K562 (cell line): ENCODE results near the gene POU3F1. TPM values are rescaled to one million over a fixed set of nuclear protein-coding genes. Genes with fewer than 3 reads are reported as not detected.
"Not testable (repeated sequence)": the region's sequence is repeated elsewhere in the genome, so short reads cannot be mapped to it uniquely, and the experiment has no call there.

Experiments
- ATAC-seq: fragments of 200-7000 bp; cut with Tn5 transposase; 3 replicates; pipeline ENCODE4 v1.9.1; 2020; ENCODE audit warnings: moderate library complexity
- BruUV-seq: library from RNA; stranded (reverse); fragments of 400-500 nt; replicated peaks from 2 replicates; lab custom pipeline; 2021; lab: Mats Ljungman, UMichigan
- CTCF ChIA-PET: fragments of 300-600 bp; formaldehyde crosslinking; extraction: SDS; loops from one replicate; lab custom pipeline; 2021; ENCODE audit warnings: low intra/inter-chr PET ratio; lab: Yijun Ruan, JAX
- POLR2A ChIA-PET: fragments of 300-600, 350-650 bp; sonication (Branson Sonifier 250); formaldehyde crosslinking; extraction: SDS; loops from one replicate; lab custom pipeline; 2021; ENCODE audit warnings: antibody characterized with exemption, inconsistent platforms; lab: Yijun Ruan, JAX
- DNase-seq, 4 experiments: peaks; one replicate each; pipeline versions ENCODE4 v3.0.0 to v3.0.0-alpha.2; 2011 to 2018; ENCODE audit warnings: low spot score in 3 of 4, mixed read lengths in 3 of 4; ENCODE audit errors: extremely low read depth in 1 of 4
- FAIRE-seq: peaks from 2 replicates; lab custom pipeline; 2011; peaks lifted over from hg19 to GRCh38; lab: Jason Lieb, UNC
- H2AFZ ChIP-seq: 2 replicates; pipeline ENCODE4 v1.6.0; 2011; ENCODE audit warnings: low read depth, low read length, control low read depth, inconsistent platforms
- H3K27ac ChIP-seq: fragments of 200-600 bp; 3 replicates; pipeline ENCODE4 v1.8.0; 2011; ENCODE audit warnings: low read depth, mild to moderate bottlenecking, control low read depth, inconsistent platforms, low read length, moderate library complexity, mixed read lengths; ENCODE audit errors: extremely low read depth
- H3K27me3 ChIP-seq, 2 experiments: fragments of 300-600 bp in 1 of 2; 2 replicates in 1 of 2; 3 replicates in 1 of 2; pipeline versions ENCODE4 v1.6.0 to v1.8.0; 2011; ENCODE audit warnings: inconsistent platforms in 2 of 2, low read length in 2 of 2, mild to moderate bottlenecking in 1 of 2, mixed read lengths in 1 of 2, moderate library complexity in 1 of 2; ENCODE audit not compliant: control insufficient read depth in 2 of 2, insufficient read depth in 2 of 2
- H3K36me3 ChIP-seq: fragments of 300-600 bp; 3 replicates; pipeline ENCODE4 v1.8.0; 2011; ENCODE audit warnings: mild to moderate bottlenecking, low read length, inconsistent platforms; ENCODE audit not compliant: control insufficient read depth, insufficient read depth
- H3K4me1 ChIP-seq, 2 experiments: fragments of 200-600 bp in 1 of 2; replicated peaks in 1 of 2; 2 replicates in 1 of 2; 3 replicates in 1 of 2; pipeline versions ENCODE4 v1.5.1 to v1.8.0; 2011; ENCODE audit warnings: inconsistent platforms in 2 of 2, low read length in 2 of 2, mild to moderate bottlenecking in 1 of 2, mixed read lengths in 1 of 2, moderate library complexity in 1 of 2; ENCODE audit not compliant: control insufficient read depth in 2 of 2, insufficient read depth in 2 of 2
- H3K4me2 ChIP-seq: 2 replicates; pipeline ENCODE4 v1.6.1; 2011; ENCODE audit warnings: low read length, control low read depth, inconsistent platforms, mixed read lengths; ENCODE audit not compliant: insufficient read depth
- H3K4me3 ChIP-seq: fragments of 200-600 bp; sonication (generic), shearing (Covaris generic); 2 replicates; pipeline ENCODE4 v1.5.1; 2016; ENCODE audit warnings: control low read depth, inconsistent platforms
- H3K79me2 ChIP-seq: fragments of 200-600 bp; 3 replicates; pipeline ENCODE4 v1.8.0; 2011; ENCODE audit warnings: low read length, inconsistent platforms; ENCODE audit not compliant: control insufficient read depth, insufficient read depth
- H3K9ac ChIP-seq, 2 experiments: 2 replicates each; pipeline versions ENCODE4 v1.6.0 to v1.6.1; 2011; ENCODE audit warnings: low read depth in 2 of 2, low read length in 2 of 2, control low read depth in 1 of 2, inconsistent platforms in 1 of 2, mild to moderate bottlenecking in 1 of 2, mixed read lengths in 1 of 2; ENCODE audit not compliant: insufficient read depth in 1 of 2
- H3K9me1 ChIP-seq: one replicate; pipeline ENCODE4 v1.6.0; 2011; ENCODE audit warnings: inconsistent platforms, mild to moderate bottlenecking, low read length, moderate library complexity; ENCODE audit not compliant: control insufficient read depth, insufficient read depth
- H3K9me3 ChIP-seq: replicated peaks from 2 replicates; pipeline ENCODE4 v1.5.1; 2011; ENCODE audit warnings: low read depth, low read length, inconsistent platforms; ENCODE audit not compliant: control insufficient read depth, insufficient read depth
- H4K20me1 ChIP-seq: replicated peaks from 2 replicates; pipeline ENCODE4 v1.6.1; 2011; ENCODE audit warnings: low read length, inconsistent platforms, mixed read lengths; ENCODE audit not compliant: control insufficient read depth, insufficient read depth
- GATAD2B ChIP-seq: fragments of 450-650 bp; IDR thresholded peaks from 2 replicates; pipeline ENCODE4 v1.6.1; 2017; ENCODE audit warnings: mild to moderate bottlenecking, borderline replicate concordance
- ZNF121 ChIP-seq: sonication (generic); formaldehyde crosslinking; conservative IDR thresholded peaks from 2 replicates; pipeline ENCODE4 v1.8.0; 2022; ENCODE audit warnings: missing genetic modification reagents
- WGBS: fragments of 100-300 bp; shearing (Covaris generic); methylation state at CpG from one replicate; pipeline ENCODE4 v1.1.6; 2016; ENCODE audit warnings: low coverage, mixed read lengths; ENCODE audit not compliant: insufficient coverage; ENCODE audit errors: missing lambda C conversion rate; 5-methylcytosine and 5-hydroxymethylcytosine counted together
- in situ Hi-C: fragments of 300-500 bp; cut with MboI; formaldehyde crosslinking; loops from 4 replicates; pipeline ENCODE4 v1.15.0; 2018; ENCODE audit warnings: inconsistent platforms, mixed read lengths
- intact Hi-C: fragments of 100-400 bp; cut with micrococcal nuclease; formaldehyde crosslinking; loops from 2 replicates; pipeline ENCODE4 v1.14.2; 2022
- polyA plus RNA-seq, 8 experiments: library from polyadenylated mRNA; depleted of rRNA in 4 of 8; stranded (reverse) in 5 of 8; unstranded in 3 of 8; fragments of >200 nt; fragmentation: Nextera tagmentation in 2 of 8; fragmentation: Illumina TruSeq in 1 of 8; extraction: Ambion mirVana in 2 of 8; extraction: Trizol in 1 of 8; gene quantifications; 2 replicates each; pipeline versions ENCODE4 v1.2.1 to v1.2.3, GENCODE V29; 2011 to 2014; ENCODE audit warnings: inconsistent platforms in 1 of 8, missing spikeins in 1 of 8
- total RNA-seq, 7 experiments: library from RNA; depleted of rRNA in 6 of 7; stranded (reverse); fragments of >200 nt in 6 of 7; fragmentation: Illumina TruSeq in 2 of 7; extraction: Trizol in 2 of 7; gene quantifications; 2 replicates each; pipeline versions ENCODE4 v1.2.1 to v1.2.3, GENCODE V29; 2011 to 2021; ENCODE audit warnings: low replicate concordance in 1 of 7
- TF ChIP-seq, protein P1 (sequence below): fragments of 450-650 bp; IDR thresholded peaks from 2 replicates; pipeline ENCODE4 v1.6.1; 2016; ENCODE audit warnings: mild to moderate bottlenecking, moderate library complexity

The POU3F1 gene
- total and polyA plus RNA-seq, 9 of the 15 experiments (the other 6 are each of a cell fraction or from before 2014, with no cell fraction given): 0.09 TPM; not detected in 8

- H2AFZ ChIP-seq, FAIRE-seq, CTCF ChIA-PET, H3K4me2 ChIP-seq, H3K9ac ChIP-seq, H3K27me3 ChIP-seq, H3K4me3 ChIP-seq, H3K9me1 ChIP-seq, H3K36me3 ChIP-seq, H3K9me3 ChIP-seq, ATAC-seq: not testable (repeated sequence)
- intact Hi-C loops: loop anchor here (10.0 kb wide), 1 partner anchor 472 kb away; no protein-coding TSS in a partner anchor
- in situ Hi-C loops: loop anchor here (25.0 kb wide), 1 partner anchor 554 kb away; no protein-coding TSS in a partner anchor
- Histone ChIP-seq H3K4me1 (peaks cover 19 to 34% of the 10 kb centered on the region in 2 experiments), H4K20me1 (peaks cover 18% of the 10 kb centered on the region)
- 47% methylated on average over 2 of the region's 2 CpGs for WGBS
- peak; percentile 95 for TF ChIP-seq ZNF121 (CRISPR knock-in tag)
- TF ChIP-seq, all 486 proteins: peak for 1; not testable (repeated sequence) for 485
- BruUV-seq, H3K27ac ChIP-seq, H3K79me2 ChIP-seq, DNase-seq: not testable (repeated sequence)
- POLR2A ChIA-PET: interaction anchor here (0.5 to 1.0 kb wide), 3 partner anchors 14 to 602 kb away, joined by 3 read pairs; no protein-coding TSS in a partner anchor
These were observed 13.6 kb downstream of the POU3F1 start for GRCh38 chr1:38032992-38033391.

GRCh38 chr1:38031513-38031866 lies 15.1 kb downstream of the POU3F1 start:
- in situ Hi-C loops: loop anchor here (25.0 kb wide), 1 partner anchor 556 kb away; no protein-coding TSS in a partner anchor
- H3K9ac ChIP-seq: peak overlapping the region in 1 of 2 experiments; percentile 3; a peak in 1 of 4 replicates
- no peak overlapping the region for H3K4me3 ChIP-seq
- no peaks in the 10 kb centered on the region for H3K9me3 ChIP-seq
- no peaks in the 10 kb centered on the region for H3K79me2 ChIP-seq
- ChIA-PET POLR2A (no interaction called here), CTCF (no interaction called here)
- H4K20me1 ChIP-seq: peaks cover 14% of the 10 kb centered on the region
- peaks cover 10 to 38% of the 10 kb centered on the region in 2 experiments; a peak in 4 of 5 replicates for H3K4me1 ChIP-seq
- ATAC-seq: no peak
- no peaks in the 10 kb centered on the region for H3K9me1 ChIP-seq
- H3K27ac ChIP-seq: no peak overlapping the region
- no peak for DNase-seq
- FAIRE-seq: peak; percentile 46
- H3K36me3 ChIP-seq: peaks cover 12% of the 10 kb centered on the region; the same call in 1 of the 3 replicates
- H3K27me3 ChIP-seq: no peaks in the 10 kb centered on the region
- no TSS peak for BruUV-seq
- WGBS: 21% methylated on average over 4 of the region's 4 CpGs
- no peak overlapping the region for H3K4me2 ChIP-seq
- H2AFZ ChIP-seq: no peak overlapping the region
- intact Hi-C loops: loop anchor here (10.0 kb wide), 1 partner anchor 473 kb away; no protein-coding TSS in a partner anchor
- TF ChIP-seq GATAD2B: no peak
- TF ChIP-seq, protein P1, sequence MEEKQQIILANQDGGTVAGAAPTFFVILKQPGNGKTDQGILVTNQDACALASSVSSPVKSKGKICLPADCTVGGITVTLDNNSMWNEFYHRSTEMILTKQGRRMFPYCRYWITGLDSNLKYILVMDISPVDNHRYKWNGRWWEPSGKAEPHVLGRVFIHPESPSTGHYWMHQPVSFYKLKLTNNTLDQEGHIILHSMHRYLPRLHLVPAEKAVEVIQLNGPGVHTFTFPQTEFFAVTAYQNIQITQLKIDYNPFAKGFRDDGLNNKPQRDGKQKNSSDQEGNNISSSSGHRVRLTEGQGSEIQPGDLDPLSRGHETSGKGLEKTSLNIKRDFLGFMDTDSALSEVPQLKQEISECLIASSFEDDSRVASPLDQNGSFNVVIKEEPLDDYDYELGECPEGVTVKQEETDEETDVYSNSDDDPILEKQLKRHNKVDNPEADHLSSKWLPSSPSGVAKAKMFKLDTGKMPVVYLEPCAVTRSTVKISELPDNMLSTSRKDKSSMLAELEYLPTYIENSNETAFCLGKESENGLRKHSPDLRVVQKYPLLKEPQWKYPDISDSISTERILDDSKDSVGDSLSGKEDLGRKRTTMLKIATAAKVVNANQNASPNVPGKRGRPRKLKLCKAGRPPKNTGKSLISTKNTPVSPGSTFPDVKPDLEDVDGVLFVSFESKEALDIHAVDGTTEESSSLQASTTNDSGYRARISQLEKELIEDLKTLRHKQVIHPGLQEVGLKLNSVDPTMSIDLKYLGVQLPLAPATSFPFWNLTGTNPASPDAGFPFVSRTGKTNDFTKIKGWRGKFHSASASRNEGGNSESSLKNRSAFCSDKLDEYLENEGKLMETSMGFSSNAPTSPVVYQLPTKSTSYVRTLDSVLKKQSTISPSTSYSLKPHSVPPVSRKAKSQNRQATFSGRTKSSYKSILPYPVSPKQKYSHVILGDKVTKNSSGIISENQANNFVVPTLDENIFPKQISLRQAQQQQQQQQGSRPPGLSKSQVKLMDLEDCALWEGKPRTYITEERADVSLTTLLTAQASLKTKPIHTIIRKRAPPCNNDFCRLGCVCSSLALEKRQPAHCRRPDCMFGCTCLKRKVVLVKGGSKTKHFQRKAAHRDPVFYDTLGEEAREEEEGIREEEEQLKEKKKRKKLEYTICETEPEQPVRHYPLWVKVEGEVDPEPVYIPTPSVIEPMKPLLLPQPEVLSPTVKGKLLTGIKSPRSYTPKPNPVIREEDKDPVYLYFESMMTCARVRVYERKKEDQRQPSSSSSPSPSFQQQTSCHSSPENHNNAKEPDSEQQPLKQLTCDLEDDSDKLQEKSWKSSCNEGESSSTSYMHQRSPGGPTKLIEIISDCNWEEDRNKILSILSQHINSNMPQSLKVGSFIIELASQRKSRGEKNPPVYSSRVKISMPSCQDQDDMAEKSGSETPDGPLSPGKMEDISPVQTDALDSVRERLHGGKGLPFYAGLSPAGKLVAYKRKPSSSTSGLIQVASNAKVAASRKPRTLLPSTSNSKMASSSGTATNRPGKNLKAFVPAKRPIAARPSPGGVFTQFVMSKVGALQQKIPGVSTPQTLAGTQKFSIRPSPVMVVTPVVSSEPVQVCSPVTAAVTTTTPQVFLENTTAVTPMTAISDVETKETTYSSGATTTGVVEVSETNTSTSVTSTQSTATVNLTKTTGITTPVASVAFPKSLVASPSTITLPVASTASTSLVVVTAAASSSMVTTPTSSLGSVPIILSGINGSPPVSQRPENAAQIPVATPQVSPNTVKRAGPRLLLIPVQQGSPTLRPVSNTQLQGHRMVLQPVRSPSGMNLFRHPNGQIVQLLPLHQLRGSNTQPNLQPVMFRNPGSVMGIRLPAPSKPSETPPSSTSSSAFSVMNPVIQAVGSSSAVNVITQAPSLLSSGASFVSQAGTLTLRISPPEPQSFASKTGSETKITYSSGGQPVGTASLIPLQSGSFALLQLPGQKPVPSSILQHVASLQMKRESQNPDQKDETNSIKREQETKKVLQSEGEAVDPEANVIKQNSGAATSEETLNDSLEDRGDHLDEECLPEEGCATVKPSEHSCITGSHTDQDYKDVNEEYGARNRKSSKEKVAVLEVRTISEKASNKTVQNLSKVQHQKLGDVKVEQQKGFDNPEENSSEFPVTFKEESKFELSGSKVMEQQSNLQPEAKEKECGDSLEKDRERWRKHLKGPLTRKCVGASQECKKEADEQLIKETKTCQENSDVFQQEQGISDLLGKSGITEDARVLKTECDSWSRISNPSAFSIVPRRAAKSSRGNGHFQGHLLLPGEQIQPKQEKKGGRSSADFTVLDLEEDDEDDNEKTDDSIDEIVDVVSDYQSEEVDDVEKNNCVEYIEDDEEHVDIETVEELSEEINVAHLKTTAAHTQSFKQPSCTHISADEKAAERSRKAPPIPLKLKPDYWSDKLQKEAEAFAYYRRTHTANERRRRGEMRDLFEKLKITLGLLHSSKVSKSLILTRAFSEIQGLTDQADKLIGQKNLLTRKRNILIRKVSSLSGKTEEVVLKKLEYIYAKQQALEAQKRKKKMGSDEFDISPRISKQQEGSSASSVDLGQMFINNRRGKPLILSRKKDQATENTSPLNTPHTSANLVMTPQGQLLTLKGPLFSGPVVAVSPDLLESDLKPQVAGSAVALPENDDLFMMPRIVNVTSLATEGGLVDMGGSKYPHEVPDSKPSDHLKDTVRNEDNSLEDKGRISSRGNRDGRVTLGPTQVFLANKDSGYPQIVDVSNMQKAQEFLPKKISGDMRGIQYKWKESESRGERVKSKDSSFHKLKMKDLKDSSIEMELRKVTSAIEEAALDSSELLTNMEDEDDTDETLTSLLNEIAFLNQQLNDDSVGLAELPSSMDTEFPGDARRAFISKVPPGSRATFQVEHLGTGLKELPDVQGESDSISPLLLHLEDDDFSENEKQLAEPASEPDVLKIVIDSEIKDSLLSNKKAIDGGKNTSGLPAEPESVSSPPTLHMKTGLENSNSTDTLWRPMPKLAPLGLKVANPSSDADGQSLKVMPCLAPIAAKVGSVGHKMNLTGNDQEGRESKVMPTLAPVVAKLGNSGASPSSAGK: peak; percentile 14; the same call in 1 of the 2 replicates
